ENCODE measurements around the gene GALNT18.

DNA sequence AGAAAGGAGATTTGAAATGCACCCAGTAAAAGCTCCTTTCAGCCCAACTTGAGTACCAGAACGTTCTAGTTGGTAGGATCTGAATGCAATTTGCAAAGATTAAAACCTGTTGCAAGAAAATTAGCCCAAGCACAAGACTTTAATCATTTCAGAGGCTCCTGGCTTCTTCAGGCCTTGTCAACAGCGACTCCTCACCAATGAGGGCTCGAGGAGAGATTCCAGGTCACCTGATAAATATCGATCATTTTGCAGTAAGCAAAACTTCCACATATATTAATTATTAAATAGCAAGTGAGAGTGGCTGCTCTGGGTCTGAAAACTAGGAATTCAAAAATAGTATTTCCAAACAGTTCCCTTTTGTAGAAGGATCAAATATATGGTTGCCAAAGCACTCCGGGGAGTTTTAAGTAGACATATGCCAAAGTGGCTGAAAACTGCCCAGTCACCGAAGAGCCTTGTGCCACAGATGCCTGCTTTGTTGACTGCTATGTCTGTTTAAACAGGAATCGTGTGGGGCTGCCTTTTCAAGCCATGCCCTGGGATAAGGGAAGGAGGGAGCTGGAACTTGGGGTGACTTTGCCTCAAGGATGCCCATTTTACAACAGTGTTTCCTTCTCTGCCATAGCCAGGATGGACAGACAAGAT, 332.7 kb downstream of the GALNT18 start:
- no peak for TF ChIP-seq ZBTB7A (IDR thresholded peaks at IDR 0.05; ENCODE audit: low read depth)
- TF ChIP-seq EP300 (IDR thresholded peaks at IDR 0.05; ENCODE audit: borderline replicate concordance) = no peak
- TF ChIP-seq TAF1 (IDR thresholded peaks at IDR 0.05; ENCODE audit: low read depth) = no peak
- TF ChIP-seq EGR1 (IDR thresholded peaks at IDR 0.05) = no peak
- TF ChIP-seq, protein P1, sequence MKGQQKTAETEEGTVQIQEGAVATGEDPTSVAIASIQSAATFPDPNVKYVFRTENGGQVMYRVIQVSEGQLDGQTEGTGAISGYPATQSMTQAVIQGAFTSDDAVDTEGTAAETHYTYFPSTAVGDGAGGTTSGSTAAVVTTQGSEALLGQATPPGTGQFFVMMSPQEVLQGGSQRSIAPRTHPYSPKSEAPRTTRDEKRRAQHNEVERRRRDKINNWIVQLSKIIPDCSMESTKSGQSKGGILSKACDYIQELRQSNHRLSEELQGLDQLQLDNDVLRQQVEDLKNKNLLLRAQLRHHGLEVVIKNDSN (IDR thresholded peaks at IDR 0.05) = no peak
- TF ChIP-seq YY1 (IDR thresholded peaks at IDR 0.05; ENCODE audit: low read depth) = no peak
- TF ChIP-seq CREB1 (IDR thresholded peaks at IDR 0.05; ENCODE audit: low read depth) = no peak
- TF ChIP-seq, protein P2, sequence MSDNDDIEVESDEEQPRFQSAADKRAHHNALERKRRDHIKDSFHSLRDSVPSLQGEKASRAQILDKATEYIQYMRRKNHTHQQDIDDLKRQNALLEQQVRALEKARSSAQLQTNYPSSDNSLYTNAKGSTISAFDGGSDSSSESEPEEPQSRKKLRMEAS (IDR thresholded peaks at IDR 0.05) = no peak
- TF ChIP-seq CEBPB (IDR thresholded peaks at IDR 0.05) = no peak
- no peak for TF ChIP-seq FOXM1 (IDR thresholded peaks at IDR 0.05; ENCODE audit: borderline replicate concordance, low read depth)
- TF ChIP-seq TEAD4 (IDR thresholded peaks at IDR 0.05) = no peak
- TF ChIP-seq NFIC (IDR thresholded peaks at IDR 0.05) = no peak
- no peak for TF ChIP-seq RAD21 (IDR thresholded peaks at IDR 0.05; ENCODE audit: low read depth)
- no peak for TF ChIP-seq TCF12 (IDR thresholded peaks at IDR 0.05; ENCODE audit: low read depth)

Measured in Ishikawa (cell line).